Measurements from ENCODE around the gene SMG6. TPM values are rescaled to one million over a fixed set of nuclear protein-coding genes. Genes with fewer than 3 reads are reported as not detected.

SMG6 gene
- polyA plus RNA-seq, 3 donors = 27.1 to 32.1 (median 28.0) TPM

GRCh38 chr17:2035541-2036488, 267.8 kb downstream of the SMG6 start:
- DNase-seq (ENCODE audit: extremely low read depth in 1 of 11, low read depth in 9 of 11, low spot score in 4 of 11) = no peak

- DNase-seq (ENCODE audit: extremely low read depth in 1 of 11, low read depth in 9 of 11, low spot score in 4 of 11) = no peak
Measured at GRCh38 chr17:2034806-2035540, 268.6 kb downstream of the SMG6 start.

GRCh38 chr17:2034157-2034556, 269.4 kb downstream of the SMG6 start:
- no peak for DNase-seq (ENCODE audit: extremely low read depth in 1 of 11, low read depth in 9 of 11, low spot score in 4 of 11)

- DNase-seq (ENCODE audit: extremely low read depth in 1 of 11, low read depth in 9 of 11, low spot score in 4 of 11) = no peak
Measured at GRCh38 chr17:2033153-2033552, 270.4 kb downstream of the SMG6 start.

- DNase-seq (ENCODE audit: extremely low read depth in 1 of 11, low read depth in 9 of 11, low spot score in 4 of 11) = no peak
Measured at GRCh38 chr17:2030779-2031163, 272.8 kb downstream of the SMG6 start.

GRCh38 chr17:2029911-2030778, 273.4 kb downstream of the SMG6 start, which contains the start of gene DPH1:
TSS of gene DPH1 (plus strand) at chr17:2030153. CDS start at chr17:2030170, 17 bp downstream.
- DNase-seq (ENCODE audit: extremely low read depth in 1 of 11, low read depth in 9 of 11, low spot score in 4 of 11) = peak in 3 of 11 donors; percentile 76 to 86 (median 81)

GRCh38 chr17:2028737-2029136, 274.8 kb downstream of the SMG6 start:
- no peak for DNase-seq (ENCODE audit: extremely low read depth in 1 of 11, low read depth in 9 of 11, low spot score in 4 of 11)

GRCh38 chr17:2028234-2028614, 275.4 kb downstream of the SMG6 start:
- no peak for DNase-seq (ENCODE audit: extremely low read depth in 1 of 11, low read depth in 9 of 11, low spot score in 4 of 11)

GRCh38 chr17:2027528-2028233, 275.9 kb downstream of the SMG6 start:
- DNase-seq (ENCODE audit: extremely low read depth in 1 of 11, low read depth in 9 of 11, low spot score in 4 of 11) = no peak

GRCh38 chr17:2025622-2026309, 277.8 kb downstream of the SMG6 start:
- peak in 4 of 11 donors; percentile 22 to 73 (median 68) for DNase-seq (ENCODE audit: extremely low read depth in 1 of 11, low read depth in 9 of 11, low spot score in 4 of 11)

- DNase-seq (ENCODE audit: extremely low read depth in 1 of 11, low read depth in 9 of 11, low spot score in 4 of 11) = peak in 4 of 11 donors; percentile 55 to 66 (median 56)
Measured at GRCh38 chr17:2025220-2025621, 278.4 kb downstream of the SMG6 start, which contains the start of gene RTN4RL1. TSS of gene RTN4RL1 (minus strand) at chr17:2025334. CDS start at chr17:2024865, 469 bp downstream.

GRCh38 chr17:2024572-2025219, 278.9 kb downstream of the SMG6 start:
- no peak for DNase-seq (ENCODE audit: extremely low read depth in 1 of 11, low read depth in 9 of 11, low spot score in 4 of 11)

- peak in 2 of 11 donors; percentile 64 to 72 for DNase-seq (ENCODE audit: extremely low read depth in 1 of 11, low read depth in 9 of 11, low spot score in 4 of 11)
Measured at GRCh38 chr17:2023692-2024571, 279.7 kb downstream of the SMG6 start.

GRCh38 chr17:2023256-2023655, 280.3 kb downstream of the SMG6 start:
- DNase-seq (ENCODE audit: extremely low read depth in 1 of 11, low read depth in 9 of 11, low spot score in 4 of 11) = no peak

GRCh38 chr17:2022647-2023240, 280.8 kb downstream of the SMG6 start:
- no peak for DNase-seq (ENCODE audit: extremely low read depth in 1 of 11, low read depth in 9 of 11, low spot score in 4 of 11)

GRCh38 chr17:2020721-2021120, 282.9 kb downstream of the SMG6 start:
- no peak for DNase-seq (ENCODE audit: extremely low read depth in 1 of 11, low read depth in 9 of 11, low spot score in 4 of 11)
